ENCODE measurements around the gene MAP3K19.
A peak's percentile ranks its signal among the peaks of the same experiment; 100 is the strongest.
"Not testable (repeated sequence)": the region's sequence is repeated elsewhere in the genome, so short reads cannot be mapped to it uniquely, and the experiment has no call there.

Gene MAP3K19

GRCh38 chr2:134977104-134977503 is 70.1 kb downstream of the MAP3K19 start:
- H3K27me3 Mint-ChIP-seq, DNase-seq, ATAC-seq, H3K4me3 Mint-ChIP-seq: not testable (repeated sequence)
- Mint-ChIP-seq H3K4me1 (peaks cover 21% of the 10 kb centered on the region), H3K27ac (peak overlapping the region in 1 of 2 donors; percentile 51), H3K9me3 (peaks cover 24% of the 10 kb centered on the region in 2 donors)

GRCh38 chr2:134976074-134976702 is 71.1 kb downstream of the MAP3K19 start:
- H3K27ac Mint-ChIP-seq: no peak overlapping the region
- H3K4me3 Mint-ChIP-seq: no peak overlapping the region
- ATAC-seq: no peak
- peaks cover 24% of the 10 kb centered on the region in 2 donors for H3K9me3 Mint-ChIP-seq
- no peak for DNase-seq
- peaks cover 6% of the 10 kb centered on the region for H3K27me3 Mint-ChIP-seq
- peaks cover 21% of the 10 kb centered on the region for H3K4me1 Mint-ChIP-seq

GRCh38 chr2:134975281-134976009 is 71.8 kb downstream of the MAP3K19 start:
- Mint-ChIP-seq H3K27me3 (peaks cover 6% of the 10 kb centered on the region), H3K4me1 (peaks cover 21% of the 10 kb centered on the region), H3K27ac (no peak overlapping the region), H3K9me3 (peaks cover 24% of the 10 kb centered on the region in 2 donors), H3K4me3 (no peak overlapping the region)
- no peak for DNase-seq
- no peak for ATAC-seq

- H3K4me3 Mint-ChIP-seq: peak overlapping the region in 1 of 2 donors; percentile 1
- DNase-seq (no peak), ATAC-seq (peak; percentile 82)
- peaks cover 21% of the 10 kb centered on the region for H3K4me1 Mint-ChIP-seq
- peaks cover 29 to 32% of the 10 kb centered on the region in 2 donors for H3K9me3 Mint-ChIP-seq
- peaks cover 2% of the 10 kb centered on the region for H3K27me3 Mint-ChIP-seq
- H3K27ac Mint-ChIP-seq: no peak overlapping the region
Measured at GRCh38 chr2:134973241-134974138, 73.8 kb downstream of the MAP3K19 start.

GRCh38 chr2:134967166-134967565 is 80.1 kb downstream of the MAP3K19 start:
- H3K27ac Mint-ChIP-seq: peak overlapping the region in 1 of 2 donors; percentile 29

GRCh38 chr2:134957477-134957876 is 89.8 kb downstream of the MAP3K19 start:
- Mint-ChIP-seq H3K9me3 (no peaks in the 10 kb centered on the region), H3K27me3 (no peaks in the 10 kb centered on the region), H3K27ac (no peak overlapping the region), H3K4me1 (peaks cover 16% of the 10 kb centered on the region), H3K4me3 (no peak overlapping the region)
- DNase-seq (no peak), ATAC-seq (no peak)

More at GRCh38 chr2:134967166-134967565, 80.1 kb downstream of the MAP3K19 start:
- ATAC-seq, DNase-seq, H3K27me3 Mint-ChIP-seq, H3K4me1 Mint-ChIP-seq, H3K4me3 Mint-ChIP-seq, H3K9me3 Mint-ChIP-seq: not testable (repeated sequence)

GRCh38 chr2:134955744-134956143 is 91.5 kb downstream of the MAP3K19 start:
- Mint-ChIP-seq H3K4me1 (peaks cover 22% of the 10 kb centered on the region), H3K9me3 (no peaks in the 10 kb centered on the region), H3K27me3 (no peaks in the 10 kb centered on the region), H3K4me3 (no peak overlapping the region), H3K27ac (no peak overlapping the region)
- DNase-seq (no peak), ATAC-seq (no peak)

GRCh38 chr2:134954065-134954464 is 93.2 kb downstream of the MAP3K19 start:
- no peaks in the 10 kb centered on the region for H3K27me3 Mint-ChIP-seq
- DNase-seq (no peak), ATAC-seq (no peak)
- peak overlapping the region in 1 of 2 donors; percentile 52 for H3K27ac Mint-ChIP-seq
- no peaks in the 10 kb centered on the region for H3K9me3 Mint-ChIP-seq
- H3K4me3 Mint-ChIP-seq: no peak overlapping the region
- H3K4me1 Mint-ChIP-seq: peaks cover 37% of the 10 kb centered on the region

- no peak overlapping the region for H3K4me3 Mint-ChIP-seq
Measured at GRCh38 chr2:134952608-134953007, 94.6 kb downstream of the MAP3K19 start.

GRCh38 chr2:134950886-134951285 is 96.4 kb downstream of the MAP3K19 start:
- no peaks in the 10 kb centered on the region for H3K9me3 Mint-ChIP-seq
- no peak overlapping the region for H3K27ac Mint-ChIP-seq
- no peak for DNase-seq

More at GRCh38 chr2:134952608-134953007, 94.6 kb downstream of the MAP3K19 start:
- H3K9me3 Mint-ChIP-seq: no peaks in the 10 kb centered on the region
- no peak for ATAC-seq
- H3K27ac Mint-ChIP-seq: no peak overlapping the region
- no peak for DNase-seq
- H3K4me1 Mint-ChIP-seq: peaks cover 45% of the 10 kb centered on the region
- H3K27me3 Mint-ChIP-seq: no peaks in the 10 kb centered on the region

GRCh38 chr2:134949981-134950708 is 97.1 kb downstream of the MAP3K19 start:
- no peaks in the 10 kb centered on the region for H3K9me3 Mint-ChIP-seq
- H3K4me3 Mint-ChIP-seq: no peak overlapping the region
- ATAC-seq: peak; percentile 60

More at GRCh38 chr2:134950886-134951285, 96.4 kb downstream of the MAP3K19 start:
- H3K4me1 Mint-ChIP-seq: peaks cover 47% of the 10 kb centered on the region
- H3K4me3 Mint-ChIP-seq: no peak overlapping the region
- no peaks in the 10 kb centered on the region for H3K27me3 Mint-ChIP-seq
- no peak for ATAC-seq

GRCh38 chr2:134946073-134946472 is 101.2 kb downstream of the MAP3K19 start:
- no peak overlapping the region for H3K27ac Mint-ChIP-seq
- DNase-seq: no peak

More at GRCh38 chr2:134949981-134950708, 97.1 kb downstream of the MAP3K19 start:
- Mint-ChIP-seq H3K27ac (no peak overlapping the region), H3K27me3 (no peaks in the 10 kb centered on the region), H3K4me1 (peaks cover 54% of the 10 kb centered on the region)
- no peak for DNase-seq

GRCh38 chr2:134944975-134945374 is 102.3 kb downstream of the MAP3K19 start:
- DNase-seq (no peak), ATAC-seq (no peak)
- H3K4me1 Mint-ChIP-seq: peaks cover 52% of the 10 kb centered on the region
- no peaks in the 10 kb centered on the region for H3K27me3 Mint-ChIP-seq
- H3K9me3 Mint-ChIP-seq: no peaks in the 10 kb centered on the region
- no peak overlapping the region for H3K4me3 Mint-ChIP-seq
- peak overlapping the region in 1 of 2 donors; percentile 8 for H3K27ac Mint-ChIP-seq

More at GRCh38 chr2:134946073-134946472, 101.2 kb downstream of the MAP3K19 start:
- Mint-ChIP-seq H3K4me3 (no peak overlapping the region), H3K4me1 (peaks cover 52% of the 10 kb centered on the region), H3K9me3 (no peaks in the 10 kb centered on the region), H3K27me3 (no peaks in the 10 kb centered on the region)
- ATAC-seq: no peak

GRCh38 chr2:134943540-134943939 is 103.7 kb downstream of the MAP3K19 start:
- H3K4me3 Mint-ChIP-seq: no peak overlapping the region
- no peaks in the 10 kb centered on the region for H3K27me3 Mint-ChIP-seq
- H3K27ac Mint-ChIP-seq: peak overlapping the region in 1 of 2 donors; percentile 89
- H3K9me3 Mint-ChIP-seq: no peaks in the 10 kb centered on the region
- H3K4me1 Mint-ChIP-seq: peaks cover 37% of the 10 kb centered on the region
- ATAC-seq (no peak), DNase-seq (no peak)

GRCh38 chr2:134936691-134937090 is 110.6 kb downstream of the MAP3K19 start:
- no peaks in the 10 kb centered on the region for H3K27me3 Mint-ChIP-seq
- H3K4me1 Mint-ChIP-seq: peaks cover 29% of the 10 kb centered on the region
- H3K27ac Mint-ChIP-seq: no peak overlapping the region
- H3K4me3 Mint-ChIP-seq: no peak overlapping the region
- H3K9me3 Mint-ChIP-seq: no peaks in the 10 kb centered on the region
- ATAC-seq: no peak
- no peak for DNase-seq
